CD4-positive, alpha-beta T cell treated with Interleukin-2 at 100 ng/mL for 4 hours (primary cell): Measurements from ENCODE around the gene SAP130.
"Not testable (repeated sequence)": the region's sequence is repeated elsewhere in the genome, so short reads cannot be mapped to it uniquely, and the experiment has no call there.

Source experiments
- DNase-seq: peaks from one replicate; pipeline ENCODE4 v3.0.0-alpha.2; 2020; ENCODE audit warnings: low spot score

Gene SAP130

GRCh38 chr2:127953128-127953718, 74.6 kb downstream of the SAP130 start:
- no peak for DNase-seq

GRCh38 chr2:127951026-127951425, 76.8 kb downstream of the SAP130 start:
- DNase-seq = no peak

GRCh38 chr2:127950264-127950663, 77.6 kb downstream of the SAP130 start:
- no peak for DNase-seq

GRCh38 chr2:127945281-127945680, 82.6 kb downstream of the SAP130 start:
- no peak for DNase-seq

- no peak for DNase-seq
Measured at GRCh38 chr2:127943186-127943585, 84.7 kb downstream of the SAP130 start.

- DNase-seq = no peak
Measured at GRCh38 chr2:127942002-127942401, 85.9 kb downstream of the SAP130 start.

- no peak for DNase-seq
Measured at GRCh38 chr2:127941461-127941860, 86.4 kb downstream of the SAP130 start.

- DNase-seq = no peak
Measured at GRCh38 chr2:127940641-127941040, 87.2 kb downstream of the SAP130 start.

- DNase-seq = no peak
Measured at GRCh38 chr2:127935337-127935736, 92.5 kb downstream of the SAP130 start.

GRCh38 chr2:127932199-127932876, 95.5 kb downstream of the SAP130 start:
- no peak for DNase-seq

- no peak for DNase-seq
Measured at GRCh38 chr2:127929449-127929848, 98.4 kb downstream of the SAP130 start.

GRCh38 chr2:127927384-127927783, 100.5 kb downstream of the SAP130 start:
- no peak for DNase-seq

- DNase-seq = no peak
Measured at GRCh38 chr2:127917916-127918315, 109.9 kb downstream of the SAP130 start.

GRCh38 chr2:127913808-127914457, 113.9 kb downstream of the SAP130 start:
- DNase-seq = no peak

- no peak for DNase-seq
Measured at GRCh38 chr2:127911737-127912136, 116.1 kb downstream of the SAP130 start.

GRCh38 chr2:127910415-127910814, 117.4 kb downstream of the SAP130 start:
- no peak for DNase-seq

- no peak for DNase-seq
Measured at GRCh38 chr2:127909019-127909418, 118.8 kb downstream of the SAP130 start.

GRCh38 chr2:127907733-127908400, 120.0 kb downstream of the SAP130 start:
- DNase-seq = not testable (repeated sequence)

- no peak for DNase-seq
Measured at GRCh38 chr2:127906206-127906926, 121.5 kb downstream of the SAP130 start.

- DNase-seq = no peak
Measured at GRCh38 chr2:127901339-127902056, 126.4 kb downstream of the SAP130 start.

- no peak for DNase-seq
Measured at GRCh38 chr2:127897531-127898211, 130.2 kb downstream of the SAP130 start.
